Measurements from ENCODE around the gene PRL.

The PRL gene

GRCh38 chr6:22296936-22297335 is at the start of gene PRL:
Gene PRL (minus strand): TSS chr6:22297036. CDS start chr6:22296982, 54 bp downstream.
- no peak for DNase-seq (ENCODE audit: low read depth in 2 of 2)

- no peak for DNase-seq (ENCODE audit: low read depth in 2 of 2)
Observed at GRCh38 chr6:22343864-22344263, 47.0 kb upstream of the PRL start.

- no peak for DNase-seq (ENCODE audit: low read depth in 2 of 2)
Observed at GRCh38 chr6:22334778-22335177, 37.9 kb upstream of the PRL start.

GRCh38 chr6:22333802-22334201 is 37.0 kb upstream of the PRL start:
- DNase-seq (ENCODE audit: low read depth in 2 of 2), result no peak

DNA sequence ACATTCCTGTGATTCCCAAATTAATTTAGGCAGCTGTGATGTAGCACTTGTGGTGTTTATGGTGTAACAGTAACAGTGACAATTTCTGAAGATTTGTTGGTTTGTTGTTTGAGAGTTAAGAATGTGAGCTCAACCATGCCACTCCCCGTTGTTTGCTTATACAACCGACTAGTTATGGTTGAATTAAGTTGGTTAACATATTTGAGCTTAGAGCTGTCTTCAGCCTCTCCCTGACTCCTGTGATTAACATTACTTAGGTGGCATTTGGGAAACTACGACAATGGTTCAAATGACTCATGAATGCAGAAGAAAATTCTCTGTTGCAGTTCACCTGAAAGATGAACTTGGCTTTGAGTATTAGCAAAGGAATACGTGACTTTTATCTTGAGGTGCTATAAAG is 35.9 kb upstream of the PRL start:
- DNase-seq (ENCODE audit: low read depth in 2 of 2), result no peak

- no peak for DNase-seq (ENCODE audit: low read depth in 2 of 2)
Observed at GRCh38 chr6:22332216-22332615, 35.4 kb upstream of the PRL start.

DNA sequence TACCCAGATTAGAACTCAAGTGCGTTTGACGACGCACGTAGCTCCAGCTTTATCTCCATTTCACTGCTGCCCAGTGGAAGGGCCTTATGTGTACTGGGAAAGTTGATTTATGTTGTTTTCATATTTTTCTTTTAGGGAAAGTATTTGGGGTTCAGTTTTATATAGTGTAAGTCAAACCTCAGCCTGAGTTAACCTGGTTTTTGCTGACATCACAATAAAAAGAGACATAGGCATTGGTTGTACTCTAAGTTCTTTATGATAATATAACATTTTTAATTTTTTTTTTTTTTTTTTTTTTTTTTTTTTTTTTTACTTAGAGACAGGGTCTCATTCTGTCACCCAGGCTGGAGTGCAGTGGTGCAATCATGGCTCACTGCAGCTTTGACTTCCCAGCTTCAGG is 34.1 kb upstream of the PRL start:
- no peak for DNase-seq (ENCODE audit: low read depth in 2 of 2)

- no peak for DNase-seq (ENCODE audit: low read depth in 2 of 2)
Observed at GRCh38 chr6:22328474-22328873, 31.6 kb upstream of the PRL start.

DNA sequence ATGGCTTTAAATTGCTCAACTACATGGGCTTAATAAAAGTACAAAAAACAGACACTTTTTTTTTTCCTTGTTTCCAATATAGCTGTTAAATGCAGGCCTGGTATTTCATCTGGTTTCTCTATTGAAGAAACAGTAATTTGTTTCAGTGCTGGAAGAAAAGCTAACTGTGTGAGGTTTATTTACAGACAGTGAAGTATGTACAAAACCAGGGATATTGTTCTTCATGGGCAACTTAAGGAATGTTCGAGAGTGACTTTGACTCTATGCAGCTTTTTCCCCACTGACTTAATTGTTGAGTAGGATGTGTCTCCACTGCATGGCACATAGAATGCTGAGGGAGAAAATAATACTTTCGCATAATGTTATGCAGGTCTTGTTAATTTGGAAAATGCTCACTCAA is 31.0 kb upstream of the PRL start:
- no peak for DNase-seq (ENCODE audit: low read depth in 2 of 2)

GRCh38 chr6:22326500-22326899 is 29.7 kb upstream of the PRL start:
- DNase-seq (ENCODE audit: low read depth in 2 of 2), result no peak

DNA sequence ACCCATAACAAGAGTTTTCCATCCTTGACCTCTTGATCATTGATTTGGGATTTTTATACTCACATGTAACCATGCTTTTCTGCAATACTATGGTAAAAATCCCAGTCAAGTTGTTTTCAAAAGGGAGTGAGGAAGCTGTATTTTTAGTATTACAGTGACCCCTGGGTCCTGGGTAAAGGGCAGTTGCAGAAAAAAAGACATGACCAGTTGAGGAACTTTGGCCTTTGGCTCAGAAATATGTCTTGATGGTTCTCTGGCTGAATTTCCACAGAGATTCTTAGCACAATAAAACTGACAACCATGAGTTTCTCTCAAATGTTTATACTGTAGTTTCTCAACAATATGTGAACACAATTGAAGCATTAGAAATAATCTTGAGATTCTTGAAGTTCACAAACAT is 28.6 kb upstream of the PRL start:
- DNase-seq (ENCODE audit: low read depth in 2 of 2), result no peak

DNA sequence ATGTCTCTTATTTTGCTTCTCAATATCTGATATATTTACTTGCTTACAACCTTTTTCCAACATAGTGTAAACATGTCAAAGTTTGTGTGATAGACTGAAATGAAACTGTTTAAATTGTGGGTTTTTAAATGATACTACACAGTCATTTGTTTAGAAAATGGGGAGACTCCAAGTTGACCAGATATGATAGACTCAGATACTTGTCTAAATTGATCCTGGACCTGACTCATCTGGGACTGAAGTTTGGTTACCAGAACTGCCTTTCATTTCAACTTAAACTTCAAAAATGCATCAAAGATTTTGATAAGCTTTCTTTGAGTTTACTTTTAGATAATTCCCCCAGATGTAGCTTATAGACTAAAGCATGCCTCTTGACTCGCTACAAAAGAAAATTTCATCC is 27.0 kb upstream of the PRL start:
- DNase-seq (ENCODE audit: low read depth in 2 of 2), result no peak

DNA sequence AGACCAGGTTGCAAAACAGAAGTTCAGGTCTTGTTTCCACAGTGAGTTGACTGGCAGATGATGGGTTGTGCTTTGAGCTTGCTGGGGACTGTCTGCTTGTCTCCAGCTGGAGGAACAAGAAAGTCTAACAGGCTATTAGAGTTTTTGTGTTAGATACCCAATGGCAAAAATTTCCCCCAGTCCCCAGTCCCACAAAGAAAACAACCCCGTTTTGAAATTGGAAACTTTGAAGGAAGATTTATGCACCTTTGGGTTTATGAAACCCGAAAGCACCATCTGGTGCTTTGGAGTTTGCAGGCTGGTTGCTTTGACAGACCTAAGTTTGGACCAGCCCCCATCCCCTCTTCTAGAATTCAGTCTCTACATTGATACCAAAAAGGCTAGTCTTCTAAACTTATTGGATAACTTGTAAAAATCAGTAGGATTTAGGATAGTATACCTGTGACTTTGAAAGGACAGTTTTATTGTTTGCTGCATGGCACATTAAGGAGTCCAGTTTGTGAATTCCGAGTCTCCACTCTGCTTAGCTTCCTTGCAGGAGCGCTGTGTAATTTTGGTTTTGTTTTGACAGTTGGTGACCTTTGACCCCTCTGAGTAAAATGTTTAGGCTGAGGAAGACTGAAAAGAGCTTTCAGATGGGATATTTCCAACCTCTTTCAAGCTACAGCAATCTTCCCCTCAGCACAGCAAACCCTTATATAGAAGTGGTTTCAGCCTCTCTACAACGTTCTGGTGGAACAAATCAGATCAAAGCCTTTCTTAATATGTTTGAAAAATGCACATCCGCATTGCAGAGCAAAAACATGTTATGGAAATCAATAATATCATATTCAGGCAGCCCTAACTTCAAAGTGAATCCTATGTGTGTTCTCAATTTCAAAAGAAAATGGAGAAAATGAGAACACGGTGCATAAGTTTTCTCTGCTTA is 25.5 kb upstream of the PRL start:
- no peak for DNase-seq (ENCODE audit: low read depth in 2 of 2)

DNA sequence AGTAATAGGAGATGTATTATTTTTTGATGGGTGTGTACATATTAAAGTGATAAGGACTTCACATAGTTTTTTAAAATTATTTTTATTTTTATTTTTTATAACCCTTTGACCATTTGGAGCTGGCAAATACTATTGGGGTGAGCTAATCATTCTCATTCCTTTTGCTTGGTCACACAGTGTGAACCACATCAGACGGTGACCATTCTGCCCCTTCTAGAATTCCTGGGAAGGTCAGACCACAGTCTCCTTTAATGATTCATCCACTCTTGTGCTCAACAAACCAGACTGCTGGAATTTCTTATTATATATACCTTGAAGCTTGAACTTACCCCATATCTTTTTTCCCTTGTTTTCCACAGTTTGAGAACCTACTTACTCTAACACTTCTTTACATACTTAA is 23.9 kb upstream of the PRL start:
- DNase-seq (ENCODE audit: low read depth in 2 of 2), result no peak

DNA sequence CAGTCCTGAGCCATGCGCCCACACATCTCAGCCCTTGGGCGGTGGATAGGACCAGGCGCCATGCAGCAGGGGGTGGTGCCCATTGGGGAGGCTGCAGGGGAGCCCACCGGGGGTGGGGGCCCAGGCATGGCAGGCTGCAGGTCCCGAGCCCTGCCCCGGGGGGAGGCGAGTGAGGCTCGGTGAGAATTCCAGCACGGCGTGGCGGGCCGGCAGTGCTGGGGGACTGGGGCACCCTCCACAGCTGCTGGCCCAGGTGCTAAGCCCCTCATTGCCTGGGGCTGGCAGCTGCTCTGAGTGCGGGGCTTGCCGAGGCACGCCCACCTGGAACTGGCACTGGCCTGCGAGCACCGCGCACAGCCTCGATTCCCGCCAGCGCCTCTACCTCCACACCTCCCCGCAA is 21.6 kb upstream of the PRL start:
- DNase-seq (ENCODE audit: low read depth in 2 of 2), result no peak

DNA sequence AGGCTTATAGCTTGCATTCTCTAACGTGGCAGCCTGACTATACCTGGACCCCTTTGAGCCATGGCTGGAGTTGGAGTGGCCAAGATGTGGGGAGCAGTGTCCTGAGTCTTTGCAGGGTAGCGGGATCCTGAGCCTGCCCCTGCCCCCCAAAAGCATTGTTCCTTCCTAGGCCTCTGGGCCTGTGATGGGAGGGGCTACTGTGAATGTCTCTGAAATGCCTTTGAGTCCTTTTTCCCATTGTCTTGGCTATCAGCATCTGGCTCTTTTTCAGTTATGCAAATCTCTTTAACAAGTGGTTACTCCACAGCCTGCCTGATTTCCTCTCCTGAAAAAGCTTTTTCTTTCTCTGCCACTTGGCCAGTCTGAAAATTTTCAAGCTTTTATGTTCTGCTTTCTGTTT is 17.0 kb upstream of the PRL start:
- DNase-seq (ENCODE audit: low read depth in 2 of 2), result no peak

DNA sequence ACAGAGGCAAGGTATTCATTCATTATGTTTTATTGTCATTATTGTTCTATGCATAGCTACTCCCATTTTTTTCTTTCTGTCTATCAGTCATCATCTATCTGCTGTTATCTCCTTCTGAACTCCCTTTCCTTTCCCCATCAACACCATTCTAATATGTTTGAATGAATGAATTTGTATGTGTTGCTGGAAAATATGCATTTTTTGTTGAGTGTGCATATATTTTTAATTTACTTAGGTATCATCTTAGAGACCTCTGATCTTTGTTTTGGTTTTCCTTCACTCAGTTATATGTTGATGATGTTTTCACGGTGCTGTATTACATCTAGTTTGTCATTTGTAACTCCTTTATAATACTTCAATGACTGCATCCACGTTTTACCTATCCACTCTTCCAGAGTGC is 12.1 kb upstream of the PRL start:
- DNase-seq (ENCODE audit: low read depth in 2 of 2), result no peak

- DNase-seq (ENCODE audit: low read depth in 2 of 2), result no peak
Observed at GRCh38 chr6:22306741-22307466, 10.1 kb upstream of the PRL start.

GRCh38 chr6:22302838-22303237 is 6.0 kb upstream of the PRL start:
- no peak for DNase-seq (ENCODE audit: low read depth in 2 of 2)

- no peak for DNase-seq (ENCODE audit: low read depth in 2 of 2)
Observed at GRCh38 chr6:22300273-22300998, 3.6 kb upstream of the PRL start.

DNA sequence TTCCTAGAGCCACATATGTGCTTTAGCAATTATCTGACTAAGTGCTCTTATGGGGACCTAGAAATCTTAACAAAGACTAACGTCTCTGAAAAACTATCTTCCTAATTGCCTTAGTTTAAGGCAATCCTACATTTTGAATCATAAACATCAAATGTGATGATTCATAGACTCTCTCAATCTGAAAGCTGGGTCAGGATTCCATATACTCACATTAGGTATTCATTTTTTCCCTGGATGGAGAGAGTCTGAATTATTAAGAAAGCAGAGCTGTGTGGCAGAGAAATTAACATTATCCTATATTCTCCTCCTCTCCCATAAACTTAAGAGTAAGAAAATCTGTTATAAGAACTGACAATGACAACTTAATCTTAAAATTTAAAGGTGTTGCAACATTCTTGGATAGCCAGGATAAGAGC is 1.6 kb upstream of the PRL start:
- DNase-seq (ENCODE audit: low read depth in 2 of 2), result no peak

- DNase-seq (ENCODE audit: low read depth in 2 of 2), result no peak
Observed at GRCh38 chr6:22296067-22296466, 769 bp downstream of the PRL start.

DNA sequence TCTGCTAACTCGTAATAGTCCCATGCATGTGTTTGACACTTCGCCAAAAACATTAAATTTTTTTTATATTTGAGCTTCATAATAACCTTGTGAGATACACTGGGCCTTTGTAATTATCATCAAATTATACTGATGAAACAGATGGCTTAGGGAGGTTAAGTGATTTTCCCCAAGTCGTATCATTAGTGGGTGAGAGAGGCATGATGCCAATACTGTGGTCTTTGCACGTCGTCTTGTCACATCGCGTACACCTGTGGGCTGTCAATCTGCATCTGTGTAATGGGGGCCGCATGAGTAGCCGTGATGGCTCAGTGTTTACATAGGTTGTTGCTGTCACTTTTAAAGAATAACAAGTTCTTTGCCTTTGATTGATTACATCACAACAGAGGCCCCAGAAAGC is 1.7 kb downstream of the PRL start:
- no peak for DNase-seq (ENCODE audit: low read depth in 2 of 2)
